Erythroblast (primary cell): ENCODE measurements around the gene PSMG3.

ENCODE experiments used
- GATA1 ChIP-seq: IDR thresholded peaks from 2 replicates; pipeline ENCODE4 v1.6.1; 2011; ENCODE audit warnings: low read depth, mild to moderate bottlenecking, control low read depth, low read length, moderate library complexity
- POLR2A ChIP-seq: IDR thresholded peaks from 2 replicates; pipeline ENCODE4 v1.6.1; 2011; ENCODE audit warnings: mild to moderate bottlenecking, low read length

DNA sequence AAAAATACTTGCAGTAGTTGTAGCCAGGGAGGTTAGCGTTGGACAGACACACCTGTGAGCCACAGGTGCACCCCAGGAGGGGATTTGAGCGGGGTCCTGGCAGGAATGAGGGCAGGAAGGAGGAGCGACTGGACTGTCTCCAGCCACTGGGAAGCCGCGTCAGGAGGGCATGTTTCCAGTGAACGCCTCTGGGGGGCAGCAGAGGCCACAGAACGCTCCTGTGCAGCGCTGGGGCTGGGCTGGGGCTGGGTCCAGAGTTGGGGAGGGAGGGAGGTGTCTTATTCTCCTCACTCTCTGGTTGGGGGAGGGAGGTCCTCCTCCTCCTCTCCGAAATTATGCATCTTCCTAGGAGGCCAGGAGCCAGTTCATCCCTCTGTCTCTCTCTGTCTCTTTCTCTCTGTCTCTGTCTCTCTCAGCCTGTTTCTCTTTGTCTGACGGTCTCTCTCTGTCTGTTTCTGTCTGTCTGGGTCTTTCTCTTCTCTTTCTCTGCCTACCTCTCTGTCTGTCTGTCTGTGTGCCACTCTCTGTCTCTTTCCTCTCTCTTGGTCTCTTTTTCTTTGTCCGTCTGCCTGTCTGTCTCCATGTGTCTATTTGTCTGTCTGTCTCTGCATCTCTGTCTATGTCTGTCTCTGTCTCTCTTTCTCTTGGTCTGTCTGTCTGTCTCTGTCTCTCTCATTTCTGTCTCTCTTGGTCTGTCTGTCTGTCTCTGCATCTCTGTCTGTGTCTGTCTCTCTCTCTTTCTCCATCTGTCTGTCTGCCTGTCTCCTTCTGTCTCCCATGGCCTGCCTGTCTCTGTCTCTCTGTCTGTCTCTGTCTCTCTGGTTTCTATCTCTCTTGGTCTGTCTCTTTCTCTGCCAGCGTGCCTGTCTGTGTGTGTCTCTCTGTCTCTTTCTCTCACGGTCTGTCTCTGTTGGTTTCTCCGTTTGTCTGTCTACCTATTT, 9.9 kb upstream of the PSMG3 start:
- TF ChIP-seq POLR2A = no peak
- no peak for TF ChIP-seq GATA1
